HG02970 (cell line): Measurements from ENCODE around the gene TXNL4A.

ENCODE experiments used
- ATAC-seq: cut with Tn5 transposase; IDR thresholded peaks from one replicate; pipeline ENCODE4 v1.9.1; 2021; ENCODE audit warnings: mild to moderate bottlenecking, moderate library complexity, moderate number of reproducible peaks; ENCODE audit not compliant: unreplicated experiment, low FRiP score

TXNL4A gene

DNA sequence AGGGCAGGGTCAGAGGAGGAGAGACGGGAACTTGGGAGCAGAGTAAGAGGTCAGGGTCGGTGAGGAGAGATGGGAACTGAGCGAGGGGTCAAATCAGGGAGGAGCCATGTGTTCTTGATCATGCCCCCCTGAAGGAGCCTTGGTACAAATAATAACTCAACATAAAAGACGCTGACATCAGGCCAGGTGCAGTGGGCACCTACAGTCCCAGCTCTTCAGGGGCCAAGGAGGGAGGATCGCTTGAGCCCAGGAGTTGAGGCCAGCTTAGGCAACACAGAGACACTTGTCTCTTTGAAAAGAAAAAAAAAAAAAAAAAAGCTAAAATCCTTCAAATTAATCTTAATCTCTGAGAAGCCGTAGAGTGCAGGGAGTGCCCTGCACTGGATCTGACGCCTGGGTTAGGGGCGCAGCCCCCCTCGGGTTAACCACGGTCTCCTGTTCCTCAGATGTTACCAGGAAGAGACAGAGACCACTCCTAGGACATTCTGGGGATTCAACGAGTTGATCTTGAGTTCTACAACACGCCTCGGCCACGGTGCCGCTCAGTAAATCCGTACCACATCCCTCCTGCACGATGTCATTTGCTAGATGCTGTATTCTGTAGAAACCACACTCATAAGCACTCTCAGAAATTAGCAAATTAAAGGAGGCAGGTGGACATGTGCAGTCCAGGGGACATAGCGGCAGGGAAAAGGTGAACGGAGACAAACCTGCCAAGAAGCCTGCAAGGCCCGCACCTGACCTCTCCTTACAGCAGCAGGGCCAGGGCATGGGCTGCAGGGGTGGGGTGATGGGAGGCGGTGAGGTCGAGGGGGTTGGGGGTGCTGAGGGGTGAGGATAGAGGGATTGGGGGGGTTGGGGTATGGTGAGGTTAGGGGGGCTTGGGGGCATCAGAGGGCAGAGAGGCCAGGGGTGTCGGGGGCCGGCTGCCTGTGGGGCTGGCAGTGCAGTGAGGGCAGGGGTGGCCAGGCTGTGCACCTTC is 66.1 kb downstream of the TXNL4A start:
- no peak for ATAC-seq
